HG03558 (cell line): ENCODE data around the gene TUT4.
"Not testable (repeated sequence)": the region's sequence is repeated elsewhere in the genome, so short reads cannot be mapped to it uniquely, and the experiment has no call there.

Source experiments
- ATAC-seq: cut with Tn5 transposase; IDR thresholded peaks from one replicate; pipeline ENCODE4 v1.9.1; 2021; ENCODE audit warnings: moderate number of reproducible peaks; ENCODE audit not compliant: unreplicated experiment; ENCODE audit errors: extremely low read depth

The TUT4 gene

GRCh38 chr1:52552505-52553361, at the start of gene TUT4:
TUT4 (minus strand) TSS chr1:52553092; CDS start chr1:52526280, 26,812 bp downstream.
- ATAC-seq = no peak

- no peak for ATAC-seq
Measured at GRCh38 chr1:52601991-52602855, 49.3 kb upstream of the TUT4 start, which contains the start of gene GPX7. GPX7 (plus strand) TSS chr1:52602371; CDS start chr1:52602410, 39 bp downstream.

- no peak for ATAC-seq
Measured at GRCh38 chr1:52601519-52601918, 48.6 kb upstream of the TUT4 start.

GRCh38 chr1:52600533-52601179, 47.8 kb upstream of the TUT4 start:
- no peak for ATAC-seq

- no peak for ATAC-seq
Measured at GRCh38 chr1:52599236-52599635, 46.3 kb upstream of the TUT4 start.

- no peak for ATAC-seq
Measured at GRCh38 chr1:52598729-52599128, 45.8 kb upstream of the TUT4 start.

- no peak for ATAC-seq
Measured at GRCh38 chr1:52597912-52598311, 45.0 kb upstream of the TUT4 start.

- ATAC-seq = no peak
Measured at GRCh38 chr1:52595061-52595460, 42.2 kb upstream of the TUT4 start.

GRCh38 chr1:52593495-52593894, 40.6 kb upstream of the TUT4 start:
- no peak for ATAC-seq

GRCh38 chr1:52592637-52593323, 39.9 kb upstream of the TUT4 start:
- ATAC-seq = no peak

- ATAC-seq = no peak
Measured at GRCh38 chr1:52590266-52590665, 37.4 kb upstream of the TUT4 start.

GRCh38 chr1:52588535-52588934, 35.6 kb upstream of the TUT4 start:
- ATAC-seq = no peak

GRCh38 chr1:52588027-52588426, 35.1 kb upstream of the TUT4 start:
- ATAC-seq = no peak

GRCh38 chr1:52585474-52585873, 32.6 kb upstream of the TUT4 start:
- ATAC-seq = no peak

- ATAC-seq = no peak
Measured at GRCh38 chr1:52582116-52582696, 29.3 kb upstream of the TUT4 start.

- no peak for ATAC-seq
Measured at GRCh38 chr1:52580283-52580682, 27.4 kb upstream of the TUT4 start.

- no peak for ATAC-seq
Measured at GRCh38 chr1:52579415-52579814, 26.5 kb upstream of the TUT4 start.

- not testable (repeated sequence) for ATAC-seq
Measured at GRCh38 chr1:52578066-52578465, 25.2 kb upstream of the TUT4 start.

- ATAC-seq = no peak
Measured at GRCh38 chr1:52576074-52576473, 23.2 kb upstream of the TUT4 start.

GRCh38 chr1:52574594-52574993, 21.7 kb upstream of the TUT4 start:
- ATAC-seq = no peak
